Muscle of leg (tissue), 11 donors: ENCODE results near the gene AJM1. TPM values are rescaled to one million over a fixed set of nuclear protein-coding genes. Genes with fewer than 3 reads are reported as not detected.

Source experiments
- DNase-seq: peaks from one replicate; pipeline ENCODE4 v3.0.0; 2013
- H3K27ac ChIP-seq: one replicate; pipeline ENCODE4 v1.5.1; 2013; ENCODE audit warnings: mild to moderate bottlenecking, low read length, control low read depth
- H3K27me3 ChIP-seq: one replicate; pipeline ENCODE4 v1.6.1; 2013; ENCODE audit warnings: low read length; ENCODE audit not compliant: control insufficient read depth, insufficient read depth
- H3K36me3 ChIP-seq: one replicate; pipeline ENCODE4 v1.6.1; 2013; ENCODE audit warnings: low read length; ENCODE audit not compliant: control insufficient read depth, insufficient read depth
- H3K4me1 ChIP-seq: one replicate; pipeline ENCODE4 v1.6.1; 2013; ENCODE audit warnings: low read length; ENCODE audit not compliant: control insufficient read depth, insufficient read depth
- H3K4me3 ChIP-seq: one replicate; pipeline ENCODE4 v1.5.1; 2013; ENCODE audit warnings: low read length, control low read depth
- H3K9me3 ChIP-seq: replicated peaks from 2 replicates; pipeline ENCODE4 v1.6.1; 2013; ENCODE audit warnings: low read depth, low read length; ENCODE audit not compliant: control insufficient read depth
- WGBS: methylation state at CpG from one replicate; pipeline ENCODE4 v1.1.5; 2013; ENCODE audit warnings: missing lambda C conversion rate; ENCODE audit not compliant: insufficient coverage; 5-methylcytosine and 5-hydroxymethylcytosine counted together
- polyA plus RNA-seq, 8 donors: library from polyadenylated mRNA; unstranded; fragments of 120-200 nt; gene quantifications; one replicate each; pipeline versions ENCODE4 v1.2.1 to v1.2.3, GENCODE V29; 2013; ENCODE audit warnings: inconsistent platforms in 1 of 8, low replicate concordance in 1 of 8; ENCODE audit not compliant: insufficient read length in 8 of 8, insufficient read depth in 1 of 8
- total RNA-seq: library from RNA; stranded (reverse); fragments of 120-200 nt; gene quantifications from one replicate; pipeline ENCODE4 v1.2.4, GENCODE V29; 2013

AJM1 gene
- total and polyA plus RNA-seq, 9 donors: 1.2 to 3.7 (median 2.2) TPM

DNA sequence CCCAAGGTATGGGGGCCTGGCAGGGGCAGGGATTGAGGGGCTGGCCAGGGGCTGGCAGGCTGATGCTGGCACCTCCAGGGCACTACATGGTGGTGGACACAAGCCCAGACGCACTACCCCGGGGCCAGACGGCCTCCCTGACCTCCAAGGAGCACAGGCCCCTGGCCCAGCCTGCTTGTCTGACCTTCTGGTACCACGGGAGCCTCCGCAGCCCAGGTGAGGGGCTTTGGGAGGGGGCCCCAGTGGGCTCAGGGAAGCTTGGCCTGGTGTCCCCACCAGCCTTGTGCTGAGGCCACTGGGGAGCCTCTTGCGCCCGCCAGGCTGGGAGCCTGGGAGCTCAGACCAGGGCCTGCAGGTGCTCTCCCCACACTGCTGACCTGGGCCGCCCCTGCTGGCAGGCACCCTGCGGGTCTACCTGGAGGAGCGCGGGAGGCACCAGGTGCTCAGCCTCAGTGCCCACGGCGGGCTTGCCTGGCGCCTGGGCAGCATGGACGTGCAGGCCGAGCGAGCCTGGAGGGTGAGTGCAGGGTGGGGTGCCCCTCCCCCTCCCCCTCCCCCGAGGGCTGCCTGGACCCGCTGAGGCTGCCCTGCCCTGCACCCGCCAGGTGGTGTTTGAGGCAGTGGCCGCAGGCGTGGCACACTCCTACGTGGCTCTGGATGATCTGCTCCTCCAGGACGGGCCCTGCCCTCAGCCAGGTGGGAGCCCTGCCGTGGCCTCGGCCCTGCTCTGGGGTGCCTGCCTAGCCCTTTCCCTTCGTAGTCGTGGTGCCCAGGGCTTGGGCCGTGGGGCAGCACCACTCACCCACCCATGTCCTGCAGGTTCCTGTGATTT, 15.5 kb downstream of the AJM1 start:
- H3K27me3 ChIP-seq: no peaks in the 10 kb centered on the region
- H3K4me3 ChIP-seq: no peak overlapping the region
- peak; percentile 7 for DNase-seq
- H3K27ac ChIP-seq: no peak overlapping the region
- peaks cover 23% of the 10 kb centered on the region for H3K36me3 ChIP-seq
- peaks cover 38% of the 10 kb centered on the region for H3K4me1 ChIP-seq
- H3K9me3 ChIP-seq: no peaks in the 10 kb centered on the region
- WGBS: 81% methylated on average over 20 of the region's 29 CpGs

DNA sequence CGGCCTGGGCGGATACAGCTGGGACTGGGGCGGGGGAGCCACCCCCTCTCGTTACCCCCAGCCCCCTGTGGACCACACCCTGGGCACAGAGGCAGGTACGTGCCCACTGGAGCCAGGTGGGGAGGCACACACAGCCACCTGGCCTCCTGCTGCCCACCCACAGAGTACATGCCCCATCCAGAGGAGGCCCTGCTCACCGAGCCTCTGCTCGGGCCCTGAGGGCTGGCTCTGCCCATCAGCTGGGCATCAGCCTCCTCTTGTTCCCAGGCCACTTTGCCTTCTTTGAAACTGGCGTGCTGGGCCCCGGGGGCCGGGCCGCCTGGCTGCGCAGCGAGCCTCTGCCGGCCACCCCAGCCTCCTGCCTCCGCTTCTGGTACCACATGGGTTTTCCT, 16.2 kb downstream of the AJM1 start:
- Histone ChIP-seq H3K36me3 (peaks cover 29% of the 10 kb centered on the region), H3K4me3 (no peak overlapping the region), H3K27ac (no peak overlapping the region), H3K4me1 (peaks cover 38% of the 10 kb centered on the region), H3K27me3 (no peaks in the 10 kb centered on the region), H3K9me3 (no peaks in the 10 kb centered on the region)
- DNase-seq: no peak
- 91% methylated on average over 15 of the region's 15 CpGs for WGBS

DNA sequence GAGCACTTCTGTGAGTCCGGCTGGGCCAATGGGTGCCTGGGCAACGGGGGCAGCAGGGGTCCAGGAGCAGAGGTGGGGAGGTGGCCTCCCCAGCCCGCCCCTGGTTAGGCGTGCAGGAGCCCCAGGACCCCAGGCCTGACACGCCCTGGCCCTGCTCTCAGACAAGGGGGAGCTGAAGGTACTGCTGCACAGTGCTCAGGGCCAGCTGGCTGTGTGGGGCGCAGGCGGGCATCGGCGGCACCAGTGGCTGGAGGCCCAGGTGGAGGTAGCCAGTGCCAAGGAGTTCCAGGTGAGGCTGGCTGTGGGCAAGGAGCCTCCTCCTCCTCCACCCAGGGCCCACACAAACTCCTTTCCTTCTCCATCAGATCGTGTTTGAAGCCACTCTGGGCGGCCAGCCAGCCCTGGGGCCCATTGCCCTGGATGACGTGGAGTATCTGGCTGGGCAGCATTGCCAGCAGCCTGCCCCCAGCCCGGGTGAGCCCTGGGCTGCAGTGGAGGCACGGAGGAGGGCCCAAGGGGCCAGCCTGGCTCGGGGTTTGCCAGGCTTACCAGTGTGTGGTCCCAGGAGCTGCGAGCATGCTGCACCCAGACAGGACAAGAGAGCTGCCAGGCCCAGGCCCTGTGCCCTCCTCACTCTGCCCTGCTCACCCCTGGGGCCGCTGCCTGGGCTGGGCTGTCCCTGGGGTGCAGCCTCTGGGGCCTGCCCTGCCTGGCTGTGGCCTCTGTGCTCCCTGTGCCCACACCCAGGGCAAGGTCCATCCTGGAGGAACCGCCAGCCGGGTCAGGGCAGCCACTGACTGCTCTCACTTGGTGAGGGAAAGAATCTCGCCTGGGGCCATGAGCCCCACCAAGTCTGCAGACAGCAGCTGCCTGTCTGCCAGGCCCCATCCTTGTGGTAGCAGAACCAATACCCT, 16.8 kb downstream of the AJM1 start:
- Histone ChIP-seq H3K27ac (no peak overlapping the region), H3K36me3 (peaks cover 35% of the 10 kb centered on the region), H3K27me3 (no peaks in the 10 kb centered on the region), H3K4me1 (peaks cover 37% of the 10 kb centered on the region), H3K9me3 (no peaks in the 10 kb centered on the region), H3K4me3 (no peak overlapping the region)
- peak; percentile 54 for DNase-seq
- 65% methylated on average over 13 of the region's 20 CpGs for WGBS

DNA sequence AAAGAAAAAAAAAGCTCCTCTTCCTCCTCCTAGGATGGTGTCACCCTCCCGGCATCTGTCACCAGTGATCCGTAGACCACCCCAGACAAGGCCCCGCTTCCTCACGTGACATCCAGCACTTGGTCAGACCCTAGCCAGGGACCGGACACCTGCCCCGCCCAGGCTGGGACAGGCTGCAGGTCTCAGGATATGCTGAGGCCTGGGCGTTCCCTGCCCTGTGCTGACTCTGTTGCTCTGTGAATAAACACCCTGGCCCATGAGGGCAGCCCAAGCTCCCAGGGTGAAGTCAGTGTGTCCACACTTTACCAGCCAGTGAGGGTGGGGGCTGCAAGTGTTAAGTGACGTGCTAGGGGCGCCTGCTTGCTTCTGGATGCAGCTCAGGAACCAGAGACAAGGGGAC, 18.3 kb downstream of the AJM1 start:
- H3K27me3 ChIP-seq: no peaks in the 10 kb centered on the region
- 61% methylated on average over 5 of the region's 9 CpGs for WGBS
- H3K4me3 ChIP-seq: no peak overlapping the region
- peaks cover 38% of the 10 kb centered on the region for H3K36me3 ChIP-seq
- no peak overlapping the region for H3K27ac ChIP-seq
- DNase-seq: no peak
- no peaks in the 10 kb centered on the region for H3K9me3 ChIP-seq
- H3K4me1 ChIP-seq: peaks cover 33% of the 10 kb centered on the region

DNA sequence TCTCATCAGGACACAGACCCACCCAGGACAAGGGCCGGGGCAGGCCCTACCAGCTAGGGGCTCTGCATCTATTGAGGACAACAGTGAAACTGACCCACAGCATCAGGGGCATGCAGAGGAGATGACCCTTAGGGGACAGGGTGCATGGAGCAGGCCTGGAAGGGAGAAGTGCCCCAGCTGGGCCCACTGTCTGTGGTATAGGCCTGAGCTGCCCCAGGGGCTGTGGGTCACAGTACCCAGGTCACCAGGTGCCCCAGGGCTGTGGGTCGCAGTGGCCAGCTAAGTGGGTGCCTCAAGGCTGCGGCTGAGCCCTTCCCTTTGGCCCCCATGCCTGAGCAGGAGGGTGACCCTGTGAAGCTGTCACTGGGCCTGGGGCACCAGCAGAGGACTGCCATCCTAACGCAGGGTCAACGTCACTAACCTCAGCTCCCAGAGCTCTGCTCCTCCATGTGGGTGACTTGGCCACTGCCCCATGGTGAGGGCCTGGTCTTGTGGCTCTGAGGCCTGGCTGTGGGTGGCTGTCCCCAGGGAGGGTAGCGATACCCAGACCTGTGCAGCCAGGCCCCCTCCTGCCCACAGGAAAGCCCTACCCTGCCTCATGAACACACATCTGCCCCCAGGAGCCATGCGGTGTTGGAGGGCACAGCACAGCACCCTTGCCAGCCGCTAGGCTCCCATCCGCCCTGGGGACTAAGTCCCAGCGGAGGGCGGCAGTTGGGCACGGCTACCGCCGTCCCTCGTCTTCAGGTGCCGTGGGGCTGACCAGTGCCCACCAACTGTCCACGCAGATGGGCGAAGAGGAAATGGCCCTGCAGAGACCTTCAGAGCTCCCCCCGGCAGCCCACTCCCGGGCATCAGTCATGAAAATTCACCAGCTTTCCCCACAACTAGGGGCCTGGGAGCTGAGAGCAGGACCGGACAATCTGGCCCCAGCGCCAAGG, 18.9 kb downstream of the AJM1 start:
- 87% methylated on average over 20 of the region's 22 CpGs for WGBS
- Histone ChIP-seq H3K4me3 (no peak overlapping the region), H3K27ac (no peak overlapping the region), H3K4me1 (peaks cover 26% of the 10 kb centered on the region), H3K27me3 (no peaks in the 10 kb centered on the region), H3K36me3 (peaks cover 38% of the 10 kb centered on the region), H3K9me3 (no peaks in the 10 kb centered on the region)
- no peak for DNase-seq

DNA sequence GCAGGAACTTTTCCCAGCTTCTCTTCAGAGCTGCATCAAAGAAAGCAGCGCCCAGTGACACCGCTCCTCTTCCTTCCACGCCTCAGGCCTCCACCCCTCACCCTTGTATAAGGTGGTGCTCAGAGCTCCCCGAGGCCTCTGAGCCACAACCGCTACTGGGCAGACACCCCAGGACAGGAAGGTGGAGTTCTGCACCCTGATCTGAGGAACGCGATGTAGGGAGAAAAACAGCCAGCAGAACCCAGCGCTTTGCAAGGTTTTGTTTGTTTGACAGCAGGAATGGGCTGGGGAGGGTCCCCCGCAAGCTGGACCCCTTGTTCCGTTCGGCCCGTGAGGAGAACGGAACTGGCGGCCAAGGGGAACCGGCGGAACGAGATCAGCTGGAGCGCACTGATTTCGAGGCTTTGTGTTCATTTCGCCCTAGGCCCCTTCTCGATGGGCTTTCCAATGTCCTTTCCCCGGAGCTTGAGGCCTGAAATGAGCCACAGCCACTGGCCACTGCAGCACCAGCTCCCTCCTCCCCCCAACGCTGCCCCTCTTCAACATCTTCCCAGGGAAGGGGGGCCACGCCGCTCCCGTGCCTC, 19.7 kb downstream of the AJM1 start:
- 92% methylated on average over 21 of the region's 26 CpGs for WGBS
- no peak overlapping the region for H3K4me3 ChIP-seq
- no peaks in the 10 kb centered on the region for H3K9me3 ChIP-seq
- H3K27ac ChIP-seq: no peak overlapping the region
- H3K4me1 ChIP-seq: peaks cover 29% of the 10 kb centered on the region
- no peaks in the 10 kb centered on the region for H3K27me3 ChIP-seq
- DNase-seq: no peak
- peaks cover 38% of the 10 kb centered on the region for H3K36me3 ChIP-seq

DNA sequence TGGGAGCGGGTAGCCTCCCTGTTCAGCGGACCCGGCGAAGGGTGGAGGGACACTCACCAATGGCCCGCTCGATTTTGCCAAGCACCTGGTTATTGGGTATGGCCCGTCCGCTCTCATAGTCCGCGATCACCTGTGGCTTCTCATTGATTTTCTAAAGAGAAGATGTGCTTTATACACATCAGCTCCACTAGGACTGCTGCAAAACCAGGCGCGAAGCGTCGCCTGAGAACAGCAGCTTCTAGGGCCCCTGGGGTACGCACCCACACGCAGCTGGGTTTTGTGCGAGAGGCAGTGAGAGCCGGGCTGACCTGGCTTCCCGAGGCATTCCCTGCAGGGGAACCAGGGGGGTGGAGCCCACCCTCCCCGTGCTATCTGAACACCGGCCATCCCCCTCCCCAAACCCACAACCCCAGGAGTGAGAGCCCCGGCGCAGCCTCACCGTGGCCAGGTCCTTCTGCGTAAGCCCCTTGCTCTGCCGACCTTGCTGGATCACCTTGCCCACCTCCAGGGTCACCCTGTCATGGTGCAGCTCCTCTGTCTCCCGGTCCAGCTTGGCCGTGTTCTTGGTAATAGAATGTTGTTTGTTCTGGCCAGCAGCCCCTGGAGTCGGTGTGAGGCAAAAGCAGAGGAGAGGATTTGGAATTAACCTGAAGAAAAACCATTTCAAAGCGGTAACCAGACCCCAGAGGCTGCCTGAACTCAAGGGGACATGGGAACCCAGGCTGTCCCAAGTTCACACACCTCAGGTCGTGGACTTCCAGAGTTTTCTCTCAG, 20.8 kb downstream of the AJM1 start:
- Histone ChIP-seq H3K9me3 (no peaks in the 10 kb centered on the region), H3K36me3 (peaks cover 38% of the 10 kb centered on the region), H3K4me3 (no peak overlapping the region), H3K27ac (no peak overlapping the region), H3K27me3 (no peaks in the 10 kb centered on the region), H3K4me1 (peaks cover 26% of the 10 kb centered on the region)
- DNase-seq: no peak
- WGBS: 87% methylated on average over 19 of the region's 31 CpGs

DNA sequence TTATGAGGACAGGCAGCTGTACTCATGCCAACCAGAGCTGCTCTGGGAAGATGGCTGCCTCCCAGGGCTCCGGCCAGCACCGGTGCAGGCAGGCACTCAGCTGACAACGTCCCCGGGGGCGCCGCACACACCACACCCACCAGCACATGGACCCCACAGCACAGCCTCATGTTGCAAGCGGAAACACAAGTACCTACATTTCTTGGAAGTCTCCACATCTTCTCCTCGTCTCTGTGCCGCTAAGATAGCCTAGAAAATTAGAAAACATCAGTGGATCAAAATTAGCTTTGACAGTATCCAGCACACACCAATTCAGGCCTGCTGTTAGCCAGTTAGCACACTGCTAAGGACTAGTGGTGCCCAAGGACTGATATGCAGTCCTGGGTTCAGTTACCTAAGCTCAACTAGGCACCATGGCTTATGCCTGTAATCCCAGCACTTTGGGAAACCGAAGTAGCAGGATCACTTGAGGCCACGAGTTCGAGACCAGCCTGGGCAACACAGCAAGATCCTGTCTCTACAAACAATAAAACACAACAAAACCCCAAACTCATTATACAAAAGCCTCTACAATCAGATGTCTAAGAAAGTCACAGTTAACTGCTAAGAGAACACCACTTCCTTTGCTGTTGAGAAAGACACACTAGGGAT, 21.5 kb downstream of the AJM1 start:
- H3K27ac ChIP-seq: no peak overlapping the region
- H3K27me3 ChIP-seq: no peaks in the 10 kb centered on the region
- no peak overlapping the region for H3K4me3 ChIP-seq
- 88% methylated on average over 12 of the region's 12 CpGs for WGBS
- peaks cover 25% of the 10 kb centered on the region for H3K4me1 ChIP-seq
- peaks cover 38% of the 10 kb centered on the region for H3K36me3 ChIP-seq
- H3K9me3 ChIP-seq: no peaks in the 10 kb centered on the region
- DNase-seq: no peak
